Ovary (tissue), 3 donors: Measurements from ENCODE around the gene TRABD2B.

Experiments used
- EP300 ChIP-seq: sonication (generic); formaldehyde crosslinking; IDR thresholded peaks from one replicate; pipeline ENCODE4 v1.6.1; 2017; ENCODE audit warnings: antibody characterized with exemption
- TF ChIP-seq, protein P1 (sequence below), 3 donors: fragments of 450-650 bp in 2 of 3; fragments of 200-600 bp in 1 of 3; IDR thresholded peaks; one replicate each; pipeline versions ENCODE4 v1.5.1 to v1.8.0; 2016 to 2022; ENCODE audit warnings: antibody characterized with exemption in 3 of 3, mild to moderate bottlenecking in 1 of 3
- donor health status: DM: no; HTN: no; CAD: no.

GRCh38 chr1:47767741-47768100 lies 229.5 kb downstream of the TRABD2B start:
- TF ChIP-seq, protein P1, sequence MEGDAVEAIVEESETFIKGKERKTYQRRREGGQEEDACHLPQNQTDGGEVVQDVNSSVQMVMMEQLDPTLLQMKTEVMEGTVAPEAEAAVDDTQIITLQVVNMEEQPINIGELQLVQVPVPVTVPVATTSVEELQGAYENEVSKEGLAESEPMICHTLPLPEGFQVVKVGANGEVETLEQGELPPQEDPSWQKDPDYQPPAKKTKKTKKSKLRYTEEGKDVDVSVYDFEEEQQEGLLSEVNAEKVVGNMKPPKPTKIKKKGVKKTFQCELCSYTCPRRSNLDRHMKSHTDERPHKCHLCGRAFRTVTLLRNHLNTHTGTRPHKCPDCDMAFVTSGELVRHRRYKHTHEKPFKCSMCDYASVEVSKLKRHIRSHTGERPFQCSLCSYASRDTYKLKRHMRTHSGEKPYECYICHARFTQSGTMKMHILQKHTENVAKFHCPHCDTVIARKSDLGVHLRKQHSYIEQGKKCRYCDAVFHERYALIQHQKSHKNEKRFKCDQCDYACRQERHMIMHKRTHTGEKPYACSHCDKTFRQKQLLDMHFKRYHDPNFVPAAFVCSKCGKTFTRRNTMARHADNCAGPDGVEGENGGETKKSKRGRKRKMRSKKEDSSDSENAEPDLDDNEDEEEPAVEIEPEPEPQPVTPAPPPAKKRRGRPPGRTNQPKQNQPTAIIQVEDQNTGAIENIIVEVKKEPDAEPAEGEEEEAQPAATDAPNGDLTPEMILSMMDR (IDR thresholded peaks at IDR 0.05) = no peak
- no peak for TF ChIP-seq EP300
